GM21576 (cell line): ENCODE data around the gene N4BP2L1.

Experiments used
- ATAC-seq: cut with Tn5 transposase; IDR thresholded peaks from one replicate; pipeline ENCODE4 v1.9.1; 2021; ENCODE audit warnings: mild to moderate bottlenecking, moderate library complexity; ENCODE audit not compliant: unreplicated experiment

N4BP2L1 gene

DNA sequence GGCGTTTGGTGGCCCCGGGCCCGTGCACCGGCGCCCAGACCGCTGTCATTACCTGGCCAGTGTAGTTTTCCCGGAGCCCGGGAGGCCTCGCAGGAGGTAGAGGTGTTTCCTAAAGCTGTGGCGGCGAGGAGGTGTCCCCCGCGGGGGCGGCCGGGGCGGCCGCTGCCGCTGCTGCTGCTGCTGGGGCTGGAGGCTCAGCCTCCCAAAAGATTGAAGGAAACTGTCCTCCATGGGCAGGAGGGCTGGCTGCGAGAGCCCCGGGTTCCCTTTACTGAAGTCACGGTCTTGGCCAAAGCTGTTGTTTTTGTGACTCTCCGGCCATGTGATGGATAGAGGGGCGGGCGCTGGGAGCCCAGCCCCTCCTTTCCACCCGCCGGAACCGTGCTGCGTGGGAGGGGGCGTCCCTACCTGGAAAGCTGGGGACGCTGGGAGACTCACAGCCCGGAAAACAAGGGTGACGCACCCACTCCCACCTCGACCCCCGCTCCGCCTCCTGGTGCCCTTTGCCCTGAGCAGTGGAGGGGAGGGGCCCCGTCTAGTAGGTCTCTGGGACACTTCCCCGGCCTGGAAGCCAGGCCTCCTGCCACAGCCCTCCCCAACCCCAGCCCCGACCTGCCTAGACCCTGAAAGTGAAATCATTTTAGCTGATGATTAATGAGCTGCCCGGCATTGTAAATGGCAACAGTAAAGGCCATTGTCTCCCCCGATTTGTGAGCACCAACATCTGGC is at the start of gene N4BP2L1:
Gene N4BP2L1, minus strand, starts transcription at position 279 of the 729 bp plus-strand sequence. Its CDS starts 48 bp downstream, at position 231.
- ATAC-seq: peak; percentile 67

GRCh38 chr13:32476892-32477291 is 49.0 kb upstream of the N4BP2L1 start:
- ATAC-seq: no peak

DNA sequence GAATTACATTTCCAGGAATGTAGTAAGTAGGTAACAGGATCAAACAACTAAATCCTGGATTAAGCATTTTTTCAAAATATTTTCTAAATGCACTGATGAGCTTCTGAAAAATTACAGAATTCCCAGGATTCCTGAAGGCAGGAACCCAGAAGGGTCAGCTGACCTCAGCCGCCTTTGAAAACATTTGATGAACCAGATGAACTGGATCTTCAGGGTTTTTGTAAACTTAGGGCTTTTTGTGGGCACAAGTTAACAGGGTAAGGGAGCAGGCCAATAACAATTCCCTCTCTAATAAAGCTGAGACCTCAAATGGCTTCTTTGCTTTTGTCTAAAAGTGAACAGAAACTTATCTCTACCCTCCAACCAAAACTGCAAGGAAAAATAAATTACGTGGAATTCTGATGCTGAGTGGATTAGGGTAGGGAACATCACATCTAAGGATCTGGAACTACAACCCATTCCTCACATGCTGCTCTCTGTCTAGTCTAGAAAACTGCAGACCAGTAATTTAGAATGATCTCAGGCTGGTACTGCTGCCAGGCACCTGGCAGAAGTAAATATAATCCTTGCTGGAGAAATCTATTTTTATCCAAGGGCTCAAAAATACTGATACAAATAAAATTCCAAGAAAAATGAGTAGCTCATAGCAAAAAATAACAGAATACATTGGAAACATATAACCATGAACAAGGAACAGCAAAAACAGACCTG is 48.2 kb upstream of the N4BP2L1 start:
- no peak for ATAC-seq

GRCh38 chr13:32474999-32475792 is 47.3 kb upstream of the N4BP2L1 start:
- ATAC-seq: no peak

- ATAC-seq: no peak
Observed at GRCh38 chr13:32473650-32474049, 45.7 kb upstream of the N4BP2L1 start.

DNA sequence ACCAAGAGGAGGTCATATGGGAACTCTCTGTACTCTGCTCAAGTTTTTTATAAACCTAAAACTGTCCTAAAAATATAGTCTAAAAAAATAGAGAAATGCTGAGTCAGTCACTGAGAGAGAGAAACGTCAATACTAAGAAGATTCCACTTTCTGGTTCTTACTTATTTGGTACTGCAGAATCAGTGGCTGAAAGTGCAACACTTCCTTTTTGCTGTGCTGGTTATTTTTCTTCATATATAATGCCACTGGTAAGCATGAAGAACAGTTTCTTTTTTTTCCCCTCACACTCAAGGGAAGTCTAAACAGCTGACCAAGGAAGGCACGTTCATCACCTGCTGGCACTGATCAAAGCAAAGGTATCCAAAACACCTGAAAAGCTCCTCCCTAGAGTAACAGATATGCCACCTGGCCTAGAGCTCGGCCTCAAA is 44.3 kb upstream of the N4BP2L1 start:
- peak; percentile 80 for ATAC-seq

- ATAC-seq: no peak
Observed at GRCh38 chr13:32471187-32471922, 43.4 kb upstream of the N4BP2L1 start.

DNA sequence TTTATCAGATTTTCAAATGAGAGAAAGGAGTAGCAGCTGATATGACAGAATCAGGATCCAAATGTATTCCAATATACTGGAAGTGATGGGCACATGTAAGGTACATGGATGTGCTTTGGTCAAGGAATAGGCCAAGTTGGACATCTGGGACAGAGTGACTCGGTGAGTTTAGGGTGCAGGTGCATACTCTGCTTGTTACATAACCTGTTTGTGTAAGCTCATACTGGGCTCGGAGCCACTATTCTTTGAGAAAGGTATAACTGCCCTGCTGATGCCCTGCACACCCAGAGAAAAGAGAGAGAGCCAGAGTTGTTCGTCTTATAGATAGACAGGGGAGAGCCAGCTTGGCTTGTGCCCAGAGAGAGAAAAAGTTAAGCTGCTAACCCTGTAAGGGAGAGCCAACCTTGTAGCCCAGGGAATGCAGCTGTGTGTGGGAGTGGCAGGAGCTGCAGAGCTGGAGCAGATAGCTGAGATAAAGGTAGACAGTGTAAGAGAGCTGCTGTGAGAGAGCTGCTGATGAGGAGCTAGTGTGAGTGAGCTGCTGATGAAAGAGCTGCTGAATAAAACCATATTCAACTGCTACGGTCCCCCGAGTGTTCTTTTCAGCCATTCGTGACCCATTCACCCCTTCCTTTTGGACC is 40.7 kb upstream of the N4BP2L1 start:
- ATAC-seq: no peak

DNA sequence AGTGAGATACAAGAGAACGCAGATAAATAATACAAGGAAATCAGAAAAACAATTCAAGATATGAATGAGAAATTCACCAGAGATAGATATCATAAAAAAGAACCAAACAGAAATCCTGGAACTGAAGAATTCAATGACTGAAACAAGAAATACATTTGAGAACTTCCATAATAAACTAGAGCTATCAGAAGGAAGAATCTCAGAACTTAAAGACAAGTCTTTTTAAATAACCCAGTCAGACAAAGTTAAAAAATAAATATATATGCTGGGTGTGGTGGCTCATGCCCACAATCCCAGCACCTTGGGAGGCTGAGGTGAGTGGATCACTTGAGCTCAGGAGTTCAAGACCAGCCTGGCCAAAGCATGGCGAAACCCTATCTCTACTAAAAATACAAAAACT is 28.7 kb upstream of the N4BP2L1 start:
- no peak for ATAC-seq

GRCh38 chr13:32455594-32455903 is 27.6 kb upstream of the N4BP2L1 start:
- ATAC-seq: no peak

GRCh38 chr13:32454886-32455593 is 27.1 kb upstream of the N4BP2L1 start:
- no peak for ATAC-seq

- ATAC-seq: no peak
Observed at GRCh38 chr13:32453981-32454380, 26.1 kb upstream of the N4BP2L1 start.

- no peak for ATAC-seq
Observed at GRCh38 chr13:32448972-32449371, 21.0 kb upstream of the N4BP2L1 start.

- ATAC-seq: no peak
Observed at GRCh38 chr13:32447894-32448623, 20.1 kb upstream of the N4BP2L1 start.

GRCh38 chr13:32446773-32447465 is 19.0 kb upstream of the N4BP2L1 start:
- no peak for ATAC-seq

DNA sequence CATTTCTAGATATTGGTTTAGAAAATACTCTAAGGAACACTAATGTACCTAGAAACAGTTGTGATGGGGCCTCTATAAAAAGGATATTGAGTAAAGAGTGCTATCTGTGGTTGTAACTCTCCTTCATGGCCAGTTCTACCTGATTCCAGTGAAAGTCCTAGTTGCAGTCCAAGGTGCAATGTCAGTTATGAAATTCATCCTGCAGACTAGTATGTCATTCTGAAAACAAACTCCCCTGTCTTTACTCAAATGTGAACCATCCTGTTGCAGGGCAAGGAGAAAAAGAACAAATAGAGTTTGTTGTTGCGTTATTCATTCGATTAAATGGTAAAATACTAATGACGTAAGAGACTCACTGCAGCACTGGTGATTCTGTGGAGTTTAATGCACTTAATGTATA is 18.3 kb upstream of the N4BP2L1 start:
- no peak for ATAC-seq

GRCh38 chr13:32445461-32445860 is 17.5 kb upstream of the N4BP2L1 start:
- ATAC-seq: no peak

- peak; percentile 58 for ATAC-seq
Observed at GRCh38 chr13:32443111-32443510, 15.2 kb upstream of the N4BP2L1 start.

DNA sequence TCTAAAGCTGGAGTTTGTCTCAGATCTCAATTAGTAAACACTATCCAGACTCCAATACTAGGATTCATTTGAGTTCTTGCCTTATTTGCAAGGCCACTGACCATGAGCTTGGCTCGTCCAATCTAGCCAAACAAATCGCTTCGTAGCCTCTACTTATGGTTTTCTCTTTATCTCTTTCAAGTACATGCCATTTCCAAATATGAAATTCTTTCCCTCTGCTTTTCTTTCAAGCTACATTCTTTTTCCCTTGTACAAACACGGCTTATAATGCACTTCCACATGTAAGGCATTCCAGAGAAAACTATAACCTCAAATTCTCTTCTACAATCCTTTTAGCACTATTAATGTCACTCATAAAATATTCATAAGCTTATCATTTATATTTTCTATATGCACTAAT is 10.9 kb upstream of the N4BP2L1 start:
- ATAC-seq: no peak
